NCI-H226 (cell line): ENCODE results near the gene C5AR1.
"Not testable (repeated sequence)": the region's sequence is repeated elsewhere in the genome, so short reads cannot be mapped to it uniquely, and the experiment has no call there.

Experiments
- DNase-seq: peaks from one replicate; pipeline ENCODE4 v3.0.0-alpha.2; 2015

Gene C5AR1

GRCh38 chr19:47296036-47296435, 13.6 kb upstream of the C5AR1 start:
- peak; percentile 52 for DNase-seq

GRCh38 chr19:47300867-47301266, 8.8 kb upstream of the C5AR1 start:
- not testable (repeated sequence) for DNase-seq

- DNase-seq = no peak
Observed at GRCh38 chr19:47302249-47302648, 7.4 kb upstream of the C5AR1 start.

- no peak for DNase-seq
Observed at GRCh38 chr19:47303966-47304365, 5.7 kb upstream of the C5AR1 start.

- DNase-seq = peak; percentile 50
Observed at GRCh38 chr19:47305309-47305751, 4.3 kb upstream of the C5AR1 start.

- no peak for DNase-seq
Observed at GRCh38 chr19:47306303-47306702, 3.4 kb upstream of the C5AR1 start.

- peak; percentile 12 for DNase-seq
Observed at GRCh38 chr19:47309038-47309437, 623 bp upstream of the C5AR1 start.

GRCh38 chr19:47310323-47310722, 662 bp downstream of the C5AR1 start:
- DNase-seq = no peak

DNA sequence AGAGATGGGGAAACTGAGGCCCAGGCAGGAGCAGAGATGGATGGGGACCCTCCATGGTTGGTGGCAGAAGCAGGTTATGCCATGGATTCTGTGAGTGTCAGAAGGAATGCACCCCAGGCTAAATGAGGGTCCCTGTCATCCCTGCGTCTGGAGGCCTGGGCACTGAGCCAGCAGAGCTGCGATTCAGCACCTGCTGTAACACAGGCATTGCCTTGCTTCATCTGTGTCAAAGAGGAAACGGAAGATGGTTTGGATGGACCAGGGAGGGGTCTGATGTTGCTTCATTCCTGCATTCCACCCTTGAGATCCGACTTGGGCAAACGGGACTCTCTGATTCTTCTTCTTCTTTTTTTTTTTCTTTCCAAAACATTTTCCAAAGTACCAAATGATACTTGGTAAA, 1.2 kb downstream of the C5AR1 start:
- peak; percentile 66 for DNase-seq

DNA sequence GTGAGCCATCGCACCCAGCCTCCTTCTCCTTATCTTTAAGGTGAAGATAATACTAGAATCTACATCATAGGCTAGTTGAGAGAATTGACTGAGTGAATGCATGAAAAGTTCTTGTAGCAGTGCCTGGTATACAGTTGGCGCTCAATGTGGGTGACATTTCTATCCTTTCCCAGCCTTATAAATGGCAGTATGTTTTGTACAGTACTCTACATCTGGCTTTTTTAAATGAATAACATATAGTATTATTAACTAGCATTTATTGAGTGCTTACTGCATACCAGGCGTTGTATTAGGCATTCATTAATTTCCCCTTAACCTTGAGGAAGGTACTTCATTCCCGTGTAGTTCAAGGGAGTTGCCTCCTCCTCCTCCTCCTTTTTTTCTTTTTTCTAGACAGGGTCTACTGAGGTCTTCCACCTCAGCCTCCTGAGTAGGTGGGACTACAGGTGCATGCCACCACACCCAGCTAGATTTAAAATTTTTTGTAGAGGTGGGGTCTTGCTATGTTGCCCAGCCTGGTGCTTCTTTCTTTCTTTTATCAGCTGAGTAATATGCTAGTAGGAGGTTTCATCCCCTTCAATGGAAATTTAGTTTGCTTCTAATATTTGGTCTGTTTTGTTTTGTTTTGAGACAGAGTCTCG, 2.8 kb downstream of the C5AR1 start:
- DNase-seq = no peak

DNA sequence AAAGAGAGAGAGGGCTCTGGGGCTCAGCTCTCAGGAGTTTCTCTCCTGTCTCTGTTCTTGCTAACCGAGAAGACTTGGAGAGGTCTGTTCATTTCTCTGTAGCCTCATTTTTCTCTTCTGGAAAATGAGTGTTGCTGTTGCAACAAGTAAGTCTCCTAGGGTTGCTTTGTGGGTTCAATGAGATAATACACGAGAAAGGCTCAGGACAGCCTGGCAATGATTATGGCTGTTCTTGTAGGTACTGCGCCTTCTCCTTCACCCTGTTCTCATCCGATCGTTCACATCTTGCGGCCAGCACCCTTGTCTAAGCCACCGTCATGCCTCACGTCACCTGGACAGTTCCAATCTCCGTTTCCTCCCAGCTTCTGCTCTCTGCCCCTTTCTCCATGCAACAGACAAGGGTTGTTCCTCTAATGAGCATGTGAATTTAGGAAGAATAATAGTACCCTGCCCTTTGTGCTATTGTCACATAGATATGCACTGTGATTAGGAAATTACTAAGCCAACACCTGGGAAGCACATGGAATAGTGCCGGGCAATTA, 4.2 kb downstream of the C5AR1 start:
- no peak for DNase-seq

GRCh38 chr19:47315125-47315821, 5.6 kb downstream of the C5AR1 start:
- DNase-seq = peak; percentile 98

GRCh38 chr19:47316513-47316912, 6.9 kb downstream of the C5AR1 start:
- no peak for DNase-seq

- DNase-seq = no peak
Observed at GRCh38 chr19:47319923-47320871, 10.5 kb downstream of the C5AR1 start.

- no peak for DNase-seq
Observed at GRCh38 chr19:47321630-47322029, 12.0 kb downstream of the C5AR1 start.

DNA sequence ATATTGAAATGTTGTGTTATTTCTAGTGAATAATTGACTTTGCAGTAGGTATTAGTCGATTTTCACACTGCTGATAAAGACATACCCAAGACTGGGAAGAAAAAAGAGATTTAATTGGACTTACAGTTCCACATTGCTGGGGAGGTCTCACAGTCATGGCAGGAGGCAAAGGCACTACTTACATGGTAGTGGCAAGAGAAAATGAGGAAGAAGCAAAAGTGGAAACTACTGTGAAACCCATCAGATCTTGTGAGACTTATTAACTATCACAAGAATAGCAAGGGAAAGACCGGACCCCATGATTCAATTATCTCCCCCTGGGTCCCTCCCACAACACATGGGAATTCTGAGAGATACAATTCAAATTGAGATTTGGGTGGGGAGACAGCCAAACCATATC, 12.4 kb downstream of the C5AR1 start:
- DNase-seq = no peak

GRCh38 chr19:47323409-47323808, 13.7 kb downstream of the C5AR1 start:
- DNase-seq = no peak

GRCh38 chr19:47323872-47324271, 14.2 kb downstream of the C5AR1 start:
- no peak for DNase-seq

GRCh38 chr19:47324502-47324901, 14.8 kb downstream of the C5AR1 start:
- DNase-seq = no peak

GRCh38 chr19:47330466-47330869, 20.8 kb downstream of the C5AR1 start:
- no peak for DNase-seq

DNA sequence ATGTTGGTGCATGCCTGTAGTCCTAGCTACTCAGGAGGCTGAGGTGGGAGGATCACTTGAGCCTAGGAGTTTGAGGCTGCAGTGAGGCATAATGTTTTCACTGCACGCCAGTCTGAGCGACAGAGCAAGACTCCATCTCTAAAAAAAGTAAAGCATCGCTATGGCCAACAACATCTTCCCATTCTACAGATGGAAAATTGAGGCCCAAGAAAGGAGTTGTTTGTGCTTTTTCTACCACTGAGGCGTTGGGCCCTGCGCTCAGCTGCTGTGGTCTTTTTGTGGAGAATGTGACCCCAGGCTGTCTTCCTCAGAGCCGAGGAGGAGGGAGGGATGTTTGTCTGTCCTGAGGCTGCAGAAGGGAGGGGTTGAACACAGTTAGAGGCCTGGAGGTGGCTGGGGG, 21.8 kb downstream of the C5AR1 start:
- no peak for DNase-seq

- no peak for DNase-seq
Observed at GRCh38 chr19:47331931-47332547, 22.4 kb downstream of the C5AR1 start, which contains the start of gene C5AR2. Gene C5AR2, plus strand, starts transcription at chr19:47332175. Its CDS starts 8,625 bp downstream, at chr19:47340800.
